ENCODE results near the gene EXOC3L2. TPM values are rescaled to one million over a fixed set of nuclear protein-coding genes. Genes with fewer than 3 reads are reported as not detected.

The EXOC3L2 gene
- total and polyA plus RNA-seq, 2 of the 8 experiments (the other 6 are each of a cell fraction or from before 2014, with no cell fraction given), result 1.4 to 1.6 TPM

DNA sequence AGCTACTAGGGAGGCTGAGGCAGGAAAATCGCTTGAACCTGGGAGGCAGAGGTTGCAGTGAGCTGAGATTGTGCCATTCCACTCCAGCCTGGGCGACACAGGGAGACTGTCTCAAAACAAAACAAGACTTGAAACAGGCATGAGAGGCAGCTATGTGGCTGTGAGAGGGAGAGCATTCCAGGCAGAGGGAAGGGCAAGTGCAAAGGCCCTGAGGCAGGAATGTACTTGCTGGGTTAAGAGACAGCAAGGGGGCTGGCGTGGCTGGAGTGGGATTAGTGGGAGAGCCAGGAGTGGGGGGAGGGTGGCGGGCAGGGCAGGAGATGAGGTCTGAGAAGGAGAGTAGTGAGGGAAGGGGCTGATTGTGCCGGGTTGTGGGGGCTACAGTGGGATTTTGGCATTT, 21.3 kb downstream of the EXOC3L2 start:
- FAIRE-seq, result no peak

More for the DNA sequence above, 21.3 kb downstream of the EXOC3L2 start:
- 73% methylated on average over 3 of the region's 5 CpGs; no CpG with 5 or more reads in 1 of the 2 experiments for WGBS, 2 experiments (ENCODE audit: extremely low coverage in 1 of 2, insufficient coverage in 1 of 2, insufficient read length in 1 of 2, insufficient replicate concordance in 2 of 2, low coverage in 1 of 2, low lambda C conversion rate in 2 of 2, missing lambda C conversion rate in 1 of 2)
- peaks cover 0 to 3% (median under 1%) of the 10 kb centered on the region in 4 experiments; a peak in 5 of 7 replicates for H3K27me3 ChIP-seq (replicated peaks in 1 of 4; ENCODE audit: control insufficient read depth in 3 of 4, extremely low read depth in 1 of 4, insufficient read depth in 3 of 4, low read length in 3 of 4)
- H3K4me2 ChIP-seq (ENCODE audit: insufficient read depth in 1 of 2, low read depth in 2 of 2, low read length in 2 of 2), result no peak overlapping the region
- no peaks in the 10 kb centered on the region for H3K79me1 ChIP-seq (ENCODE audit: low read depth, low read length)
- H3K4ac ChIP-seq (replicated peaks; ENCODE audit: insufficient read length, low read depth, low read length), result no peak overlapping the region
- no peak overlapping the region for H3K56ac ChIP-seq (replicated peaks; ENCODE audit: insufficient read length, low read depth, low read length)
- peaks cover 0 to 5% (median 0%) of the 10 kb centered on the region in 4 experiments; a peak in 2 of 7 replicates for H3K4me1 ChIP-seq (replicated peaks in 1 of 4; ENCODE audit: control insufficient read depth in 3 of 4, insufficient read depth in 4 of 4, low read length in 3 of 4)
- no peak overlapping the region for H2BK120ac ChIP-seq (replicated peaks; ENCODE audit: low read depth, low read length)
- H3K9me3 ChIP-seq (ENCODE audit: insufficient read depth in 2 of 2, low read depth in 1 of 2, low read length in 1 of 2), result no peaks in the 10 kb centered on the region
- DNase-seq (ENCODE audit: low read depth in 1 of 2, low spot score in 2 of 2), result no peak
- no peak overlapping the region for H4K91ac ChIP-seq (replicated peaks; ENCODE audit: insufficient read length, low read length)
- no peak overlapping the region for H3K18ac ChIP-seq (ENCODE audit: extremely low read depth, low read length)
- no peak overlapping the region for H2AK5ac ChIP-seq (ENCODE audit: low read depth, low read length)
- H3K79me2 ChIP-seq (ENCODE audit: control insufficient read depth in 1 of 2, insufficient read depth in 2 of 2, low read length in 2 of 2), result no peaks in the 10 kb centered on the region
- no peak overlapping the region for H2BK15ac ChIP-seq (ENCODE audit: low read length)
- H3K36me3 ChIP-seq (ENCODE audit: control insufficient read depth in 2 of 4, insufficient read depth in 4 of 4, low read length in 3 of 4), result no peaks in the 10 kb centered on the region
- H2BK5ac ChIP-seq (ENCODE audit: low read depth, low read length), result no peak overlapping the region
- H3K23ac ChIP-seq (ENCODE audit: insufficient read length), result no peak overlapping the region
- H3K14ac ChIP-seq (ENCODE audit: insufficient read length), result no peak overlapping the region
- no peak overlapping the region for H2BK12ac ChIP-seq (ENCODE audit: low read depth, low read length)
- H4K20me1 ChIP-seq (replicated peaks in 1 of 2; ENCODE audit: control insufficient read depth in 1 of 2, insufficient read depth in 2 of 2, low read length in 2 of 2), result peaks cover 0 to 4% of the 10 kb centered on the region in 2 experiments
- POLR2A ChIA-PET (ENCODE audit: partially characterized antibody), result interaction anchor here (1.2 to 1.5 kb wide), 3 partner anchors 10 to 23 kb away, joined by 3 to 4 read pairs (median 3); no protein-coding TSS in a partner anchor
- H3K9ac ChIP-seq (replicated peaks in 1 of 4; ENCODE audit: extremely low read depth in 1 of 4, low read depth in 3 of 4, low read length in 3 of 4), result no peak overlapping the region
- H4K8ac ChIP-seq (ENCODE audit: extremely low read depth, insufficient read depth, low read length), result no peak overlapping the region
- no peak overlapping the region for H3K4me3 ChIP-seq (ENCODE audit: extremely low read depth in 1 of 4, insufficient read depth in 2 of 4, low read depth in 3 of 4, low read length in 4 of 4)
- no peak for TF ChIP-seq SIN3A (conservative IDR thresholded peaks at IDR 0.05 in 1 of 2, IDR thresholded peaks at IDR 0.05 in 1 of 2; ENCODE audit: low read depth in 1 of 2, low read length in 2 of 2)
- TF ChIP-seq KDM1A (IDR thresholded peaks at IDR 0.05; ENCODE audit: borderline replicate concordance, low read length), result peak; percentile 54; the same call in 1 of the 2 replicates
- H3K27ac ChIP-seq (ENCODE audit: low read depth, low read length), result no peak overlapping the region
- H2BK20ac ChIP-seq (ENCODE audit: low read length), result no peak overlapping the region
- CTCF ChIA-PET (ENCODE audit: partially characterized antibody), result interaction anchor here (0.7 to 1.4 kb wide), 6 partner anchors 9 to 164 kb away, joined by 3 to 5 read pairs (median 4); no protein-coding TSS in a partner anchor
- no peak overlapping the region for H4K5ac ChIP-seq (ENCODE audit: insufficient read length, low read depth, low read length)
- no peaks in the 10 kb centered on the region for H3K23me2 ChIP-seq (ENCODE audit: low read depth, low read length)
- H2AFZ ChIP-seq (ENCODE audit: low read length), result no peak overlapping the region

Data from H1 (cell line).